ENCODE measurements around the gene OSBPL1A. TPM values are rescaled to one million over a fixed set of nuclear protein-coding genes. Genes with fewer than 3 reads are reported as not detected.

The OSBPL1A gene
- total RNA-seq, 1 experiment from 2014 or later, result 37.4 TPM

DNA sequence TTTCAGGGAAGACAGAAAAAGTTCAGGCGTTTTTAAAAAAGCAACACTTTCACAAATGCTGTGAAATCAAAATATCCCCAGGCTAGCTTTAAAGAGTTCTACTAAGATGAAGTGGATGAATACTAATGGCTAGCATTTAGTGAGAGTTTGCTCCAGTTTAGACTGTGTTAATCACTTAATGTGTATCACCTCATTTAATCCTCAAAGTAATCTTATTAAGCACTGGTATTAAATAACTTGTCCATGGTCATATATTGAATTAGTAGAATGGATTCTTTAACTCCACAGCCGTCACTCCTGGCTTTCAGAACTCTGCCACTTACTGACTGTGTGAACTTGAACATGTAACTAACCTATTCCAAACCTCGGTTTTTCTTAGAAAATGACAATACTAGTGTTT is 192.7 kb downstream of the OSBPL1A start:
- no peaks in the 10 kb centered on the region for H3K9me2 ChIP-seq (ENCODE audit: insufficient read depth)
- H3K36me3 ChIP-seq (ENCODE audit: low read depth), result no peaks in the 10 kb centered on the region
- no peaks in the 10 kb centered on the region for H3F3A ChIP-seq (ENCODE audit: insufficient read depth, low read depth)
- no peak overlapping the region for H3K27ac ChIP-seq
- no peak overlapping the region for H3K4me3 ChIP-seq
- H3K4me2 ChIP-seq, result no peak overlapping the region
- ChIA-PET CTCF (interaction anchor here (0.6 kb wide), 1 partner anchor 131 kb away, joined by 3 read pairs; no protein-coding TSS in a partner anchor), POLR2A (ENCODE audit: unreplicated experiment) (no interaction called here)
- intact Hi-C loops (cut with micrococcal nuclease; ENCODE audit: unreplicated experiment), result no loop called here
- no peaks in the 10 kb centered on the region for H3K4me1 ChIP-seq (replicated peaks; ENCODE audit: insufficient read depth)
- H3K79me2 ChIP-seq (ENCODE audit: low read depth), result peaks cover 3% of the 10 kb centered on the region; the same call in 1 of the 2 replicates
- H4K20me1 ChIP-seq (ENCODE audit: insufficient read depth), result no peaks in the 10 kb centered on the region
- no TSS peak for BruUV-seq (replicated peaks)
- no peak for TF ChIP-seq EZH2 (IDR thresholded peaks at IDR 0.05; ENCODE audit: low read depth)
- TF ChIP-seq, protein P1, sequence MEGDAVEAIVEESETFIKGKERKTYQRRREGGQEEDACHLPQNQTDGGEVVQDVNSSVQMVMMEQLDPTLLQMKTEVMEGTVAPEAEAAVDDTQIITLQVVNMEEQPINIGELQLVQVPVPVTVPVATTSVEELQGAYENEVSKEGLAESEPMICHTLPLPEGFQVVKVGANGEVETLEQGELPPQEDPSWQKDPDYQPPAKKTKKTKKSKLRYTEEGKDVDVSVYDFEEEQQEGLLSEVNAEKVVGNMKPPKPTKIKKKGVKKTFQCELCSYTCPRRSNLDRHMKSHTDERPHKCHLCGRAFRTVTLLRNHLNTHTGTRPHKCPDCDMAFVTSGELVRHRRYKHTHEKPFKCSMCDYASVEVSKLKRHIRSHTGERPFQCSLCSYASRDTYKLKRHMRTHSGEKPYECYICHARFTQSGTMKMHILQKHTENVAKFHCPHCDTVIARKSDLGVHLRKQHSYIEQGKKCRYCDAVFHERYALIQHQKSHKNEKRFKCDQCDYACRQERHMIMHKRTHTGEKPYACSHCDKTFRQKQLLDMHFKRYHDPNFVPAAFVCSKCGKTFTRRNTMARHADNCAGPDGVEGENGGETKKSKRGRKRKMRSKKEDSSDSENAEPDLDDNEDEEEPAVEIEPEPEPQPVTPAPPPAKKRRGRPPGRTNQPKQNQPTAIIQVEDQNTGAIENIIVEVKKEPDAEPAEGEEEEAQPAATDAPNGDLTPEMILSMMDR (conservative IDR thresholded peaks at IDR 0.05), result no peak
- no peaks in the 10 kb centered on the region for H3K9me3 ChIP-seq (ENCODE audit: insufficient read depth, low read depth)
- H3K27me3 ChIP-seq (ENCODE audit: insufficient read depth, low read depth), result no peaks in the 10 kb centered on the region
- DNase-seq, result no peak
- H2AFZ ChIP-seq, result no peak overlapping the region

DNA sequence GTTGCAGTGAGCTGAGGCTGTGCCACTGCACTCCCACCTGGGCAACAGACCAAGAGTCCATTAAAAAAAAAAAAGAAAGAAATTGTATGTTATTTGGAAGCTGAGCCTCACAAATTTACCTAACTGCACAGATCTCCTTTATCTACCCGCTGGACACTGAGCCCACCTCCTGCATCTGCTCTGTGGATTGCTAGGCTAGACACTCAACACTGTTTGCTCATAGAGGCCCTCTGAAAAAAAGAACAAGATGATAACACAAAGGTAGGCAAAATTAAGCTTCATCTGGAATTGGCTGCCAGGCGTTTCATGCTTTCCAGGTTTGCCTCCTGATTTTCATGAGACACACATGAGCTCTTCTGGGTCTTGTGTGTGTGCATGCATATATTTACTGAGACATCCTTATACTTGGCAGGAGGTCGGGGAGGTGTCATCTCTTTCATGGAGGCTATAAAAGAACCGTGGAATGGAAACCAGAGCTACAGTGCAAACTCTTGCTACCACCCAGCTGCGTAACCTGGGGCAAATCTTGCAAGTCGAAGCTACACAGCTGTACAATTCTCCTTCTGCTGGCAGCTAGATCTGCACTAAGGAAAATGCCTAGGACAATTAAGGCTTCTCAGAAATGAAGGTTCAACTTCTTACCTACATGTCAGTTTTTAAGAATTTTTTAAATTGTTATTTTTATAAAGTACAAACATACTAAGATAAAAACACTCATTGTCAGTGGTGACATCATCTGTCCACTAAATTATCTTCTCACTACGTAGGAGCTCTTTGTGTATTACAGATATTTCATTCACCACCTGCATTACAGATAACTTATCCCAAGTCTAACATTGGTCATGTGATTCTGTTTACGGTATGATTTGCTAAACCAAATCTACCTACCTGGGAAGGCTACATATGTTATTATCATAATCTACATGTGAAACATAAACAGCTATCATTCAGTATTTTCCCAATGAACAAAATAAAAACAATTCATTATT is 195.6 kb downstream of the OSBPL1A start:
- H3F3A ChIP-seq (ENCODE audit: insufficient read depth, low read depth), result no peaks in the 10 kb centered on the region
- H3K79me2 ChIP-seq (ENCODE audit: low read depth), result no peaks in the 10 kb centered on the region
- no peak for DNase-seq
- H3K9me3 ChIP-seq (ENCODE audit: insufficient read depth, low read depth), result no peaks in the 10 kb centered on the region
- intact Hi-C loops (cut with micrococcal nuclease; ENCODE audit: unreplicated experiment), result no loop called here
- H3K27me3 ChIP-seq (ENCODE audit: insufficient read depth, low read depth), result no peaks in the 10 kb centered on the region
- H3K4me2 ChIP-seq, result no peak overlapping the region
- no peaks in the 10 kb centered on the region for H4K20me1 ChIP-seq (ENCODE audit: insufficient read depth)
- no peak overlapping the region for H2AFZ ChIP-seq
- no peak overlapping the region for H3K4me3 ChIP-seq
- no peaks in the 10 kb centered on the region for H3K4me1 ChIP-seq (replicated peaks; ENCODE audit: insufficient read depth)
- H3K27ac ChIP-seq, result no peak overlapping the region
- no peak for TF ChIP-seq EZH2 (IDR thresholded peaks at IDR 0.05; ENCODE audit: low read depth)
- TF ChIP-seq, protein P1 (conservative IDR thresholded peaks at IDR 0.05), result no peak
- H3K9me2 ChIP-seq (ENCODE audit: insufficient read depth), result no peaks in the 10 kb centered on the region
- CTCF ChIA-PET, result no interaction called here
- no TSS peak for BruUV-seq (replicated peaks)
- no peaks in the 10 kb centered on the region for H3K36me3 ChIP-seq (ENCODE audit: low read depth)
- POLR2A ChIA-PET (ENCODE audit: unreplicated experiment), result interaction anchor here (0.5 kb wide), 1 partner anchor 8 kb away, joined by 4 read pairs; no protein-coding TSS in a partner anchor

DNA sequence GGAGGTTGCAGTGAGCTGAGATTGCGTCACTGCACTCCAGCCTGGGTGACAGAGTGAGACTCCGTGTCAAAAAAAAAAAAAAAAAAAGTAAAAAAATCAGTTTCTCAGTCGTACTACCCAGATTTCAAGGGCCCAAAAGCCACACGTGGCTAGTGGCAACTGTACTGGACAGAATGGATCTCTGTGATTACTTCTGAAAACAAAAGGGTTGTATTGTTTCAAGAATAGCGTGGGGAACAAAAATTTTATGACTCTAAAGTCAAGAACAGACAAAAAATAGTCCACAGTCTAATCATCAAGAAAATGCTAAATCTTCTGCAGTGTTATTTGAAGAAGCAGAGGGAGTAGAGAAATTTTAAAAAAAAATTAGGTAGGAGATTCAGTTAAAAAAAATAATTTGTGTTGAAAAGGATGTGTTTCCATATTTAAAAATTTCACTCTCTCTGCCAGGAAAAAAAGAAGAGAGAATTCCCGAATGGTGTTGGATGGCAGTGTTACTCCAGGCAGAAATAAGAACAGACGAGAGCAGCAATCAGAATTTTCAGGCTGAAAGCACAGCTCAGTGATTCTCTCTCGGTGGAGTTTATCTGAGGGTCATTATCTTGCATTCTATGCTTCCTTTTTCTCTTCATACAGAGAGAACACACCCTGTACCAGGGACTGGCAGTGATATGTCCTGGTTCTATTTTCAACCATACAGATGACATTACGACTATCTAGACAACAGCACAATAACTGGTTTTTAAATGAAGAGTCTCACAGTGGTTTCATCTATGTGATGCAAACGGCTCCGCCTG is 196.9 kb downstream of the OSBPL1A start:
- no peaks in the 10 kb centered on the region for H3K36me3 ChIP-seq (ENCODE audit: low read depth)
- H3K27me3 ChIP-seq (ENCODE audit: insufficient read depth, low read depth), result no peaks in the 10 kb centered on the region
- no peaks in the 10 kb centered on the region for H3K79me2 ChIP-seq (ENCODE audit: low read depth)
- intact Hi-C loops (cut with micrococcal nuclease; ENCODE audit: unreplicated experiment), result no loop called here
- BruUV-seq (replicated peaks), result no TSS peak
- no peaks in the 10 kb centered on the region for H3K9me2 ChIP-seq (ENCODE audit: insufficient read depth)
- POLR2A ChIA-PET (ENCODE audit: unreplicated experiment), result no interaction called here
- no peak overlapping the region for H3K4me3 ChIP-seq
- no peak overlapping the region for H2AFZ ChIP-seq
- no peak for DNase-seq
- CTCF ChIA-PET, result no interaction called here
- H3K9me3 ChIP-seq (ENCODE audit: insufficient read depth, low read depth), result no peaks in the 10 kb centered on the region
- no peaks in the 10 kb centered on the region for H3K4me1 ChIP-seq (replicated peaks; ENCODE audit: insufficient read depth)
- H4K20me1 ChIP-seq (ENCODE audit: insufficient read depth), result no peaks in the 10 kb centered on the region
- no peak for TF ChIP-seq EZH2 (IDR thresholded peaks at IDR 0.05; ENCODE audit: low read depth)
- TF ChIP-seq, protein P1 (conservative IDR thresholded peaks at IDR 0.05), result no peak
- no peak overlapping the region for H3K27ac ChIP-seq
- H3F3A ChIP-seq (ENCODE audit: insufficient read depth, low read depth), result no peaks in the 10 kb centered on the region
- H3K4me2 ChIP-seq, result no peak overlapping the region

All from PC-9 (cell line).